Testis (tissue), 2 donors: ENCODE measurements around the gene ATP12A.

Source experiments
- CTCF ChIP-seq, 3 experiments: fragments of 450-650 bp in 2 of 3; fragments of 200-600 bp in 1 of 3; sonication (generic) in 1 of 3; IDR thresholded peaks; one replicate each; pipeline ENCODE4 v1.5.1; 2016 to 2019; ENCODE audit warnings: antibody characterized with exemption in 3 of 3, mild to moderate bottlenecking in 2 of 3, moderate library complexity in 1 of 3
- POLR2A ChIP-seq: fragments of 450-650 bp; IDR thresholded peaks from one replicate; pipeline ENCODE4 v1.6.1; 2017; ENCODE audit warnings: antibody characterized with exemption, mild to moderate bottlenecking, moderate library complexity

GRCh38 chr13:24668955-24669582 is 11.1 kb upstream of the ATP12A start:
- TF ChIP-seq CTCF (IDR thresholded peaks at IDR 0.05) = no peak
- no peak for TF ChIP-seq POLR2A
